GM18498 (cell line): Measurements from ENCODE around the gene ZNF217.
"Not testable (repeated sequence)": the region's sequence is repeated elsewhere in the genome, so short reads cannot be mapped to it uniquely, and the experiment has no call there.

ENCODE experiments used
- ATAC-seq: cut with Tn5 transposase; IDR thresholded peaks from one replicate; pipeline ENCODE4 v1.9.1; 2021; ENCODE audit warnings: mild to moderate bottlenecking, moderate library complexity; ENCODE audit not compliant: unreplicated experiment

The ZNF217 gene

GRCh38 chr20:53534037-53534436 is 59.6 kb downstream of the ZNF217 start:
- ATAC-seq: no peak

- ATAC-seq: no peak
Observed at GRCh38 chr20:53533500-53533899, 60.1 kb downstream of the ZNF217 start.

GRCh38 chr20:53532654-53533312 is 60.9 kb downstream of the ZNF217 start:
- ATAC-seq: not testable (repeated sequence)

GRCh38 chr20:53530440-53530839 is 63.2 kb downstream of the ZNF217 start:
- ATAC-seq: no peak

- no peak for ATAC-seq
Observed at GRCh38 chr20:53529658-53530057, 64.0 kb downstream of the ZNF217 start.

- ATAC-seq: no peak
Observed at GRCh38 chr20:53527196-53527595, 66.4 kb downstream of the ZNF217 start.

- ATAC-seq: no peak
Observed at GRCh38 chr20:53524589-53525312, 68.9 kb downstream of the ZNF217 start.

- not testable (repeated sequence) for ATAC-seq
Observed at GRCh38 chr20:53523615-53524014, 70.0 kb downstream of the ZNF217 start.

GRCh38 chr20:53522696-53523095 is 70.9 kb downstream of the ZNF217 start:
- no peak for ATAC-seq

GRCh38 chr20:53522026-53522425 is 71.6 kb downstream of the ZNF217 start:
- no peak for ATAC-seq

GRCh38 chr20:53521421-53521820 is 72.2 kb downstream of the ZNF217 start:
- ATAC-seq: not testable (repeated sequence)

- ATAC-seq: no peak
Observed at GRCh38 chr20:53517146-53517545, 76.5 kb downstream of the ZNF217 start.
